ENCODE results near the gene TRIP4. TPM values are rescaled to one million over a fixed set of nuclear protein-coding genes. Genes with fewer than 3 reads are reported as not detected.
A peak's percentile ranks its signal among the peaks of the same experiment; 100 is the strongest.

Gene TRIP4
- 46.1 TPM for total RNA-seq (ENCODE audit: unreplicated experiment)
- long read RNA-seq, transcript TRIP4-201 (13 exons, 2,045 nt): major isoform, 40 of 48 reads
- long read RNA-seq, partial matches to known transcripts: 1 of 48 reads
- long read RNA-seq, other reads (novel, unspliced or antisense): 7 of 48 reads

- Mint-ChIP-seq H3K36me3 (ENCODE audit: low read depth, unreplicated experiment) (peaks cover 4% of the 10 kb centered on the region), H3K9me3 (ENCODE audit: unreplicated experiment) (no peaks in the 10 kb centered on the region), H3K4me3 (ENCODE audit: unreplicated experiment) (peak within 1 kb of the TSS; percentile 99), H3K4me1 (ENCODE audit: unreplicated experiment) (peaks cover 14% of the 10 kb centered on the region), H3K27me3 (ENCODE audit: unreplicated experiment) (no peaks in the 10 kb centered on the region), H3K27ac (ENCODE audit: unreplicated experiment) (peak within 1 kb of the TSS; percentile 97)
- DNase-seq (ENCODE audit: low spot score): peak; percentile 92
- no peak for TF ChIP-seq CTCF (IDR thresholded peaks at IDR 0.05; ENCODE audit: unreplicated experiment)
These were observed at the start of gene TRIP4 for GRCh38 chr15:64387562-64388168. TRIP4 (plus strand) TSS chr15:64387836; CDS start chr15:64387864, 28 bp downstream.

- no peak for DNase-seq (ENCODE audit: low spot score)
- Mint-ChIP-seq H3K4me1 (ENCODE audit: unreplicated experiment) (no peaks in the 10 kb centered on the region), H3K36me3 (ENCODE audit: low read depth, unreplicated experiment) (peaks cover 12% of the 10 kb centered on the region), H3K27ac (ENCODE audit: unreplicated experiment) (no peak overlapping the region), H3K4me3 (ENCODE audit: unreplicated experiment) (no peak overlapping the region), H3K9me3 (ENCODE audit: unreplicated experiment) (no peaks in the 10 kb centered on the region), H3K27me3 (ENCODE audit: unreplicated experiment) (no peaks in the 10 kb centered on the region)
- no peak for TF ChIP-seq CTCF (IDR thresholded peaks at IDR 0.05; ENCODE audit: unreplicated experiment)
These were observed 47.3 kb upstream of the TRIP4 start for GRCh38 chr15:64340355-64340754.

- Mint-ChIP-seq H3K36me3 (ENCODE audit: low read depth, unreplicated experiment) (peaks cover 12% of the 10 kb centered on the region), H3K4me3 (ENCODE audit: unreplicated experiment) (no peak overlapping the region), H3K27ac (ENCODE audit: unreplicated experiment) (no peak overlapping the region), H3K27me3 (ENCODE audit: unreplicated experiment) (no peaks in the 10 kb centered on the region), H3K9me3 (ENCODE audit: unreplicated experiment) (no peaks in the 10 kb centered on the region), H3K4me1 (ENCODE audit: unreplicated experiment) (no peaks in the 10 kb centered on the region)
- TF ChIP-seq CTCF (IDR thresholded peaks at IDR 0.05; ENCODE audit: unreplicated experiment): no peak
- DNase-seq (ENCODE audit: low spot score): no peak
These were observed 45.7 kb upstream of the TRIP4 start for GRCh38 chr15:64341961-64342360.

- TF ChIP-seq CTCF (IDR thresholded peaks at IDR 0.05; ENCODE audit: unreplicated experiment): no peak
- Mint-ChIP-seq H3K27ac (ENCODE audit: unreplicated experiment) (no peak overlapping the region), H3K9me3 (ENCODE audit: unreplicated experiment) (no peaks in the 10 kb centered on the region), H3K4me3 (ENCODE audit: unreplicated experiment) (no peak overlapping the region), H3K36me3 (ENCODE audit: low read depth, unreplicated experiment) (peaks cover 12% of the 10 kb centered on the region), H3K4me1 (ENCODE audit: unreplicated experiment) (no peaks in the 10 kb centered on the region), H3K27me3 (ENCODE audit: unreplicated experiment) (no peaks in the 10 kb centered on the region)
- no peak for DNase-seq (ENCODE audit: low spot score)
These were observed 44.4 kb upstream of the TRIP4 start for GRCh38 chr15:64343222-64343621.

- no peak overlapping the region for H3K4me3 Mint-ChIP-seq (ENCODE audit: unreplicated experiment)
- DNase-seq (ENCODE audit: low spot score): no peak
- no peaks in the 10 kb centered on the region for H3K27me3 Mint-ChIP-seq (ENCODE audit: unreplicated experiment)
- H3K9me3 Mint-ChIP-seq (ENCODE audit: unreplicated experiment): no peaks in the 10 kb centered on the region
- H3K36me3 Mint-ChIP-seq (ENCODE audit: low read depth, unreplicated experiment): peaks cover 15% of the 10 kb centered on the region
- TF ChIP-seq CTCF (IDR thresholded peaks at IDR 0.05; ENCODE audit: unreplicated experiment): no peak
- no peak overlapping the region for H3K27ac Mint-ChIP-seq (ENCODE audit: unreplicated experiment)
- no peaks in the 10 kb centered on the region for H3K4me1 Mint-ChIP-seq (ENCODE audit: unreplicated experiment)
These were observed 43.8 kb upstream of the TRIP4 start for GRCh38 chr15:64343841-64344240.
